AG10803 (cell line): ENCODE measurements around the gene IFI44.

Experiments
- DNase-seq: peaks from one replicate; pipeline ENCODE4 v3.0.0; 2010; ENCODE audit warnings: low read depth
- H3K4me3 ChIP-seq: 2 replicates; pipeline ENCODE4 v1.5.1; 2011; ENCODE audit warnings: mild to moderate bottlenecking, low read length, control low read depth
- CTCF ChIP-seq: conservative IDR thresholded peaks from 2 replicates; pipeline ENCODE4 v1.5.1; 2011; ENCODE audit warnings: mild to moderate bottlenecking, low read length, control low read depth, inconsistent platforms

Gene IFI44

GRCh38 chr1:78678324-78678723 lies 28.7 kb downstream of the IFI44 start:
- no peak overlapping the region for H3K4me3 ChIP-seq
- no peak for TF ChIP-seq CTCF
- DNase-seq = no peak

- DNase-seq = no peak
Observed at GRCh38 chr1:78681265-78681664, 31.6 kb downstream of the IFI44 start.

GRCh38 chr1:78682496-78682895 lies 32.9 kb downstream of the IFI44 start:
- no peak for TF ChIP-seq CTCF
- H3K4me3 ChIP-seq = no peak overlapping the region
- no peak for DNase-seq

More at GRCh38 chr1:78681265-78681664, 31.6 kb downstream of the IFI44 start:
- no peak for TF ChIP-seq CTCF
- no peak overlapping the region for H3K4me3 ChIP-seq

GRCh38 chr1:78683079-78683478 lies 33.4 kb downstream of the IFI44 start:
- no peak for DNase-seq

GRCh38 chr1:78687315-78687714 lies 37.7 kb downstream of the IFI44 start:
- H3K4me3 ChIP-seq = no peak overlapping the region
- no peak for DNase-seq
- no peak for TF ChIP-seq CTCF

More at GRCh38 chr1:78683079-78683478, 33.4 kb downstream of the IFI44 start:
- no peak for TF ChIP-seq CTCF
- no peak overlapping the region for H3K4me3 ChIP-seq

- H3K4me3 ChIP-seq = no peak overlapping the region
- peak; percentile 29 for DNase-seq
- TF ChIP-seq CTCF = no peak
Observed at GRCh38 chr1:78687914-78688313, 38.3 kb downstream of the IFI44 start.

GRCh38 chr1:78688697-78689096 lies 39.1 kb downstream of the IFI44 start:
- peak; percentile 60 for TF ChIP-seq CTCF
- peak; percentile 79 for DNase-seq
- H3K4me3 ChIP-seq = no peak overlapping the region
